ENCODE results near the gene ELANE. TPM values are rescaled to one million over a fixed set of nuclear protein-coding genes. Genes with fewer than 3 reads are reported as not detected.

The ELANE gene
- total and polyA plus RNA-seq, 7 donors = 0.39 to 0.95 (median 0.55) TPM; not detected in 2

- 68 to 83% (median 74%) methylated on average over 7 of the region's 7 CpGs for WGBS, 3 donors
- Histone ChIP-seq H3K36me3 (ENCODE audit: insufficient read depth in 1 of 2, low read depth in 1 of 2) (peaks cover 0 to 11% of the 10 kb centered on the region in 2 donors), H3K4me3 (no peak overlapping the region), H3K27me3 (ENCODE audit: insufficient read depth in 3 of 3, low read length in 2 of 3) (peaks cover 0 to 41% (median 11%) of the 10 kb centered on the region in 3 donors), H3K9me3 (no peaks in the 10 kb centered on the region), H3K4me1 (peaks cover 9% of the 10 kb centered on the region), H3K27ac (no peak overlapping the region)
- DNase-seq (no peak), ATAC-seq (no peak)
- TF ChIP-seq, protein P1, sequence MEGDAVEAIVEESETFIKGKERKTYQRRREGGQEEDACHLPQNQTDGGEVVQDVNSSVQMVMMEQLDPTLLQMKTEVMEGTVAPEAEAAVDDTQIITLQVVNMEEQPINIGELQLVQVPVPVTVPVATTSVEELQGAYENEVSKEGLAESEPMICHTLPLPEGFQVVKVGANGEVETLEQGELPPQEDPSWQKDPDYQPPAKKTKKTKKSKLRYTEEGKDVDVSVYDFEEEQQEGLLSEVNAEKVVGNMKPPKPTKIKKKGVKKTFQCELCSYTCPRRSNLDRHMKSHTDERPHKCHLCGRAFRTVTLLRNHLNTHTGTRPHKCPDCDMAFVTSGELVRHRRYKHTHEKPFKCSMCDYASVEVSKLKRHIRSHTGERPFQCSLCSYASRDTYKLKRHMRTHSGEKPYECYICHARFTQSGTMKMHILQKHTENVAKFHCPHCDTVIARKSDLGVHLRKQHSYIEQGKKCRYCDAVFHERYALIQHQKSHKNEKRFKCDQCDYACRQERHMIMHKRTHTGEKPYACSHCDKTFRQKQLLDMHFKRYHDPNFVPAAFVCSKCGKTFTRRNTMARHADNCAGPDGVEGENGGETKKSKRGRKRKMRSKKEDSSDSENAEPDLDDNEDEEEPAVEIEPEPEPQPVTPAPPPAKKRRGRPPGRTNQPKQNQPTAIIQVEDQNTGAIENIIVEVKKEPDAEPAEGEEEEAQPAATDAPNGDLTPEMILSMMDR (IDR thresholded peaks at IDR 0.05) = no peak
- intact Hi-C loops (cut with DNase I) = no loop called here
Measured at GRCh38 chr19:863315-863620, 11.2 kb downstream of the ELANE start.

DNA sequence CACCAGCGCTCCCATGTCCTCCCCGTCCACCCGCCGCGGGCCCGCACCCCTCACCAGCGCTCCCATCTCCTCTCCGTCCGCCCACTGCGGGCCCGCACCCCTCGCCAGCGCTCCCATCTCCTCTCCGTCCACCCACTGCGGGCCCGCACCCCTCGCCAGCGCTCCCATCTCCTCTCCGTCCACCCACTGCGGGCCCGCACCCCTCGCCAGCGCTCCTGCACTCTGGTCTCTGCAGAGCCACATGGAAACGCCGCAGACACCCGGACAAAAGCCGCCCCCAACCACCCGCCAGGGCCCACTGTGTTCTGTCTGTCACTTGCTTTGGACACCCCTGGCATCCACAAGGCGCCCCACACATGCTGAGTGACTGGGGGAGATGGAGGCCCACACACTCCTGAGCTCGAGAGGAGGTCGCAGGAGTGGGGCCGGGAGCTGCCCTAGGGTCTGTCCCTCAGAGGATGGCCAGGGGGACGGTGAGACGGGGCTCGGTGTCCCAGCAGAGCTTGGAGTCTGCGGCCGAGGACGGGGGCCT, 14.7 kb downstream of the ELANE start:
- H3K4me3 ChIP-seq = no peak overlapping the region
- no peak overlapping the region for H3K27ac ChIP-seq
- no peak for ATAC-seq
- WGBS, 3 donors = 84 to 87% (median 85%) methylated on average over 17 to 38 of the region's 38 CpGs
- peaks cover 0 to 38% of the 10 kb centered on the region in 2 donors for H3K36me3 ChIP-seq (ENCODE audit: insufficient read depth in 1 of 2, low read depth in 1 of 2)
- no peaks in the 10 kb centered on the region for H3K9me3 ChIP-seq
- H3K27me3 ChIP-seq (ENCODE audit: insufficient read depth in 3 of 3, low read length in 2 of 3) = peaks cover 0 to 8% (median 2%) of the 10 kb centered on the region in 3 donors
- H3K4me1 ChIP-seq = peaks cover 4% of the 10 kb centered on the region
- TF ChIP-seq, protein P1 (IDR thresholded peaks at IDR 0.05) = no peak
- DNase-seq = no peak
- intact Hi-C loops (cut with DNase I) = no loop called here

DNA sequence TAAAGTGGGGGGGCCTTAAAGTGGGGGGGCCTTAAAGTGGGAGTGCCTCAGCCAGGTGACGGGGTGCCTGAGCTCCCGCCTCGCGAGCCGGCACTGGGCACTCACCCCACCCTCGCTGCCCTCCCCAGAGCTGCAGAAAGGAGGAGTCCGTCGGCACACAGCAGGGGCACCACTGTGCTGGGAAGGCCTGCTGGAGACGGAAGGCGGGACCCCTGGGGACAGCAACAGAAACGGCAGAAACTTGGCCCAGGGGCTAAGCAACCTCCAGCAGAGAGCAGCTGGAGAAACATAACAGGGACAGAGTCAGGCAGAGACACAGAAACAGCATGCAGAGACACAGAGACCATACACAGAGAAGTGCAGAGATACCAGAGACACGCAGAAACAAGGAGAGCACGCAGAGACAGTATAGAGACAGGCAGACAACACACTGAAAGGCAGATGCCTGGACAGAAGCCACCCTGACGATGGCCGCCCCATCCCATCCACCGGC, 15.2 kb downstream of the ELANE start:
- Histone ChIP-seq H3K4me3 (no peak overlapping the region), H3K9me3 (no peaks in the 10 kb centered on the region), H3K36me3 (ENCODE audit: insufficient read depth in 1 of 2, low read depth in 1 of 2) (peaks cover 0 to 39% of the 10 kb centered on the region in 2 donors), H3K27ac (no peak overlapping the region), H3K4me1 (peaks cover 4% of the 10 kb centered on the region), H3K27me3 (ENCODE audit: insufficient read depth in 3 of 3, low read length in 2 of 3) (peaks cover 0 to 8% (median 2%) of the 10 kb centered on the region in 3 donors)
- 72 to 74% (median 74%) methylated on average over 12 to 16 of the region's 16 CpGs for WGBS, 3 donors
- DNase-seq (no peak), ATAC-seq (no peak)
- TF ChIP-seq, protein P1 (IDR thresholded peaks at IDR 0.05) = no peak
- intact Hi-C loops (cut with DNase I) = no loop called here

GRCh38 chr19:867855-868457, 15.9 kb downstream of the ELANE start:
- Histone ChIP-seq H3K27me3 (ENCODE audit: insufficient read depth in 3 of 3, low read length in 2 of 3) (peaks cover 0 to 5% (median 0%) of the 10 kb centered on the region in 3 donors), H3K36me3 (ENCODE audit: insufficient read depth in 1 of 2, low read depth in 1 of 2) (peaks cover 0 to 42% of the 10 kb centered on the region in 2 donors), H3K4me3 (no peak overlapping the region), H3K4me1 (peaks cover 4% of the 10 kb centered on the region), H3K9me3 (no peaks in the 10 kb centered on the region), H3K27ac (no peak overlapping the region)
- TF ChIP-seq, protein P1 (IDR thresholded peaks at IDR 0.05) = no peak
- intact Hi-C loops (cut with DNase I) = no loop called here
- no peak for ATAC-seq
- DNase-seq = no peak
- WGBS, 3 donors = 92 to 94% (median 92%) methylated on average over 38 to 39 of the region's 39 CpGs

Data from psoas muscle (tissue), 8 donors.